SK-N-SH (cell line): ENCODE results near the gene TK2.

ENCODE experiments used
- CTCF ChIP-seq: fragments of 200-600 bp; sonication (generic); IDR thresholded peaks from 2 replicates; pipeline ENCODE4 v1.6.1; 2017; ENCODE audit warnings: antibody characterized with exemption, mild to moderate bottlenecking, moderate library complexity
- EP300 ChIP-seq, 2 experiments: IDR thresholded peaks; 2 replicates each; pipeline versions ENCODE4 v1.4.0 to v1.6.1; 2012; ENCODE audit warnings: borderline replicate concordance in 1 of 2, low read depth in 1 of 2, low read length in 1 of 2
- JUND ChIP-seq: IDR thresholded peaks from 2 replicates; pipeline ENCODE4 v1.4.0; 2012
- MXI1 ChIP-seq: IDR thresholded peaks from 2 replicates; pipeline ENCODE4 v1.6.1; 2012; ENCODE audit warnings: mild to moderate bottlenecking, low read depth, low read length, improper control_type of control experiment
- PBX3 ChIP-seq: IDR thresholded peaks from 2 replicates; pipeline ENCODE4; 2012
- POLR2AphosphoS5 ChIP-seq: IDR thresholded peaks from 2 replicates; pipeline ENCODE4 v1.6.1; 2012; ENCODE audit warnings: low read depth, low read length
- REST ChIP-seq: IDR thresholded peaks from 2 replicates; pipeline ENCODE4 v1.6.1; 2012; ENCODE audit warnings: mild to moderate bottlenecking, low read depth, low read length, moderate library complexity
- TAF1 ChIP-seq: IDR thresholded peaks from 2 replicates; pipeline ENCODE4 v1.6.1; 2012; ENCODE audit warnings: low read depth, mild to moderate bottlenecking, low read length, moderate library complexity, borderline replicate concordance
- ZBTB33 ChIP-seq: IDR thresholded peaks from 2 replicates; pipeline ENCODE4 v1.4.0; 2012; ENCODE audit warnings: low read depth, borderline replicate concordance

- no peak for TF ChIP-seq MXI1
- peak; percentile 38; the same call in 1 of the 2 replicates for TF ChIP-seq CTCF
- TF ChIP-seq TAF1: no peak
- TF ChIP-seq POLR2AphosphoS5: no peak
- TF ChIP-seq REST: no peak
- peak; percentile 72 for TF ChIP-seq JUND
- peak; percentile 24; the same call in 1 of the 2 replicates for TF ChIP-seq PBX3
- TF ChIP-seq EP300 (IDR thresholded peaks at IDR 0.05; ENCODE audit: borderline replicate concordance in 1 of 2, low read depth in 1 of 2, low read length in 1 of 2): 0 out of 4 replicates have a peak, but pooled peaks of 1 of the 2 experiments have one; percentile 25
- no peak for TF ChIP-seq ZBTB33
Measured at GRCh38 chr16:66511602-66512271, 38.2 kb downstream of the TK2 start.
